Gastroesophageal sphincter (tissue), 3 donors: ENCODE measurements around the gene ANKRD13D.

ENCODE experiments used
- CTCF ChIP-seq, 4 experiments: fragments of 200-600 bp in 2 of 4; fragments of 450-650 bp in 2 of 4; sonication (generic) in 1 of 4; IDR thresholded peaks; one replicate each; pipeline ENCODE4 v1.5.1; 2017 to 2019; ENCODE audit warnings: antibody characterized with exemption in 4 of 4, mild to moderate bottlenecking in 2 of 4, moderate library complexity in 2 of 4
- POLR2A ChIP-seq, 2 donors: fragments of 450-650 bp; IDR thresholded peaks; one replicate each; pipeline ENCODE4 v1.6.1; 2017; ENCODE audit warnings: antibody characterized with exemption in 2 of 2, mild to moderate bottlenecking in 2 of 2, moderate library complexity in 1 of 2
- POLR2AphosphoS5 ChIP-seq: sonication (generic); formaldehyde crosslinking; IDR thresholded peaks from one replicate; pipeline ENCODE4 v1.6.1; 2017; ENCODE audit warnings: antibody characterized with exemption

- TF ChIP-seq CTCF (IDR thresholded peaks at IDR 0.05): no peak
- TF ChIP-seq POLR2A (IDR thresholded peaks at IDR 0.05): no peak
- no peak for TF ChIP-seq POLR2AphosphoS5
These were observed 12.9 kb downstream of the ANKRD13D start for GRCh38 chr11:67301951-67302516.
